GM23248 (cell line): ENCODE results near the gene ARFGAP3.

ENCODE experiments used
- EZH2 ChIP-seq: fragments of 200-600 bp; sonication (generic); IDR thresholded peaks from 2 replicates; pipeline ENCODE4 v1.6.1; 2018; ENCODE audit warnings: antibody characterized with exemption, mild to moderate bottlenecking; ENCODE audit not compliant: insufficient read depth, poor library complexity, severe bottlenecking
- EZH2phosphoT487 ChIP-seq: fragments of 200-600 bp; sonication (generic); IDR thresholded peaks from 2 replicates; pipeline ENCODE4 v1.6.1; 2018; ENCODE audit warnings: antibody characterized with exemption, moderate library complexity, mild to moderate bottlenecking, low read depth; ENCODE audit not compliant: insufficient read depth

DNA sequence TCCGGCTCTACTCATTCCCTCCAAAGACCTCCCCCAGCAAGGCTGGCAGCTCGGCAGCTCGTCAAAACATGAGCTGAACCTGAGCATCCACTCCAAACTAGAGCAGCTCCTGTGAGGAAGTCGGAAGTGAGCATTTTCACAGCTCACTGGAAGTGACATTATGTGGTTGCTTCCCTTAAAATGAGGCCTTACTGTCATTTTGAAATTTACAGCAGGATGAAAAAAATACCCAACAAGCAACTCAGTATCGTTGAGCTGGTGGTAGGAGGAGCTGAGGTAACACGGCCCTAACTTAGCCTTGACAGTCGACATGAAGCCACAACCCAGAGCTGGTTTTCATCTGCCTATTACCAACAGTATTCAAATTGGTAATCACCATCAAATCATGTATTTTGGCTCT is 38.0 kb upstream of the ARFGAP3 start:
- TF ChIP-seq EZH2 (no peak), EZH2phosphoT487 (no peak)
